GM23248 (cell line): Measurements from ENCODE around the gene QRFP. TPM values are rescaled to one million over a fixed set of nuclear protein-coding genes. Genes with fewer than 3 reads are reported as not detected.

ENCODE experiments used
- DNase-seq: peaks from one replicate; pipeline ENCODE4 v3.0.0-alpha.2; 2015
- H2AFZ ChIP-seq: fragments of 200-600 bp; sonication (generic); 2 replicates; pipeline ENCODE4 v1.6.1; 2016; ENCODE audit warnings: antibody characterized with exemption
- H3F3A ChIP-seq: fragments of 200-600 bp; sonication (generic); 2 replicates; pipeline ENCODE4 v1.6.1; 2016; ENCODE audit warnings: mild to moderate bottlenecking, antibody characterized with exemption, mixed run types; ENCODE audit not compliant: insufficient read depth
- H3K27ac ChIP-seq: fragments of 200-600 bp; sonication (generic); 2 replicates; pipeline ENCODE4 v1.5.1; 2016; ENCODE audit warnings: mild to moderate bottlenecking
- H3K27me3 ChIP-seq: fragments of 200-600 bp; sonication (generic); replicated peaks from 2 replicates; pipeline ENCODE4 v1.6.1; 2016; ENCODE audit warnings: mild to moderate bottlenecking; ENCODE audit not compliant: insufficient read depth
- H3K36me3 ChIP-seq: fragments of 200-600 bp; sonication (generic); 2 replicates; pipeline ENCODE4 v1.6.1; 2016; ENCODE audit warnings: low read depth, mild to moderate bottlenecking
- H3K4me1 ChIP-seq: fragments of 200-600 bp; sonication (generic); 2 replicates; pipeline ENCODE4 v1.6.1; 2016; ENCODE audit warnings: mild to moderate bottlenecking; ENCODE audit not compliant: insufficient read depth
- H3K4me2 ChIP-seq: fragments of 200-600 bp; sonication (generic); one replicate; pipeline ENCODE4 v1.6.1; 2016; ENCODE audit warnings: mild to moderate bottlenecking; ENCODE audit not compliant: unreplicated experiment
- H3K4me3 ChIP-seq: fragments of 200-600 bp; sonication (generic); 2 replicates; pipeline ENCODE4 v1.5.1; 2016; ENCODE audit warnings: mild to moderate bottlenecking
- H3K79me2 ChIP-seq: fragments of 200-600 bp; sonication (generic); 2 replicates; pipeline ENCODE4 v1.6.1; 2016; ENCODE audit warnings: mild to moderate bottlenecking; ENCODE audit not compliant: insufficient read depth
- H3K9ac ChIP-seq: fragments of 200-600 bp; sonication (generic); 2 replicates; pipeline ENCODE4 v1.6.1; 2016; ENCODE audit warnings: mild to moderate bottlenecking
- H3K9me2 ChIP-seq: fragments of 200-600 bp; sonication (generic); 2 replicates; pipeline ENCODE4 v1.6.1; 2016; ENCODE audit warnings: mixed run types, mild to moderate bottlenecking, moderate library complexity; ENCODE audit not compliant: insufficient read depth
- H3K9me3 ChIP-seq: fragments of 200-600 bp; sonication (generic); one replicate; pipeline ENCODE4 v1.6.1; 2017; ENCODE audit warnings: low read depth
- H4K20me1 ChIP-seq: fragments of 200-600 bp; sonication (generic); 2 replicates; pipeline ENCODE4 v1.6.0; 2016; ENCODE audit not compliant: insufficient read depth
- EZH2 ChIP-seq: fragments of 200-600 bp; sonication (generic); IDR thresholded peaks from 2 replicates; pipeline ENCODE4 v1.6.1; 2018; ENCODE audit warnings: antibody characterized with exemption, mild to moderate bottlenecking; ENCODE audit not compliant: insufficient read depth, poor library complexity, severe bottlenecking
- EZH2phosphoT487 ChIP-seq: fragments of 200-600 bp; sonication (generic); IDR thresholded peaks from 2 replicates; pipeline ENCODE4 v1.6.1; 2018; ENCODE audit warnings: antibody characterized with exemption, moderate library complexity, mild to moderate bottlenecking, low read depth; ENCODE audit not compliant: insufficient read depth
- WGBS, 2 experiments: methylation state at CpG; one replicate each; pipeline ENCODE4 v1.1.6; 2015 to 2017; ENCODE audit warnings: low lambda C conversion rate in 2 of 2, low coverage in 1 of 2; ENCODE audit errors: missing lambda C conversion rate in 2 of 2; 5-methylcytosine and 5-hydroxymethylcytosine counted together
- in situ Hi-C: fragments of 300-500 bp; cut with MboI; formaldehyde crosslinking; loops from 2 replicates; pipeline ENCODE4 v1.15.0; 2020
- polyA plus RNA-seq: library from polyadenylated mRNA; unstranded; fragments of >200 nt; fragmentation: Nextera tagmentation; extraction: Ambion mirVana; gene quantifications from 2 replicates; pipeline ENCODE4 v1.2.1, GENCODE V29; 2016
- total RNA-seq: library from RNA; depleted of rRNA; stranded (reverse); fragments of >200 nt; shearing (Covaris generic); gene quantifications from 2 replicates; pipeline ENCODE4 v1.2.3, GENCODE V29; 2014

Gene QRFP
- total and polyA plus RNA-seq, 2 experiments from 2014 or later, result 0.18 TPM; not detected in 1

GRCh38 chr9:130873966-130874365 lies 22.6 kb downstream of the QRFP start:
- H3K4me3 ChIP-seq, result no peak overlapping the region
- no peak overlapping the region for H3K27ac ChIP-seq
- H3K4me1 ChIP-seq, result no peaks in the 10 kb centered on the region
- H3K79me2 ChIP-seq, result peaks cover 98% of the 10 kb centered on the region
- 0 out of 2 replicates have a peak, but pooled peaks cover 5% of the 10 kb centered on the region for H4K20me1 ChIP-seq
- H3K9me2 ChIP-seq, result no peaks in the 10 kb centered on the region
- peaks cover 25% of the 10 kb centered on the region for H3F3A ChIP-seq
- no peak overlapping the region for H3K4me2 ChIP-seq
- 85 to 88% methylated on average over 8 of the region's 8 CpGs for WGBS, 2 experiments
- no peak overlapping the region for H3K9ac ChIP-seq
- H2AFZ ChIP-seq, result no peak overlapping the region
- H3K27me3 ChIP-seq, result no peaks in the 10 kb centered on the region
- TF ChIP-seq EZH2phosphoT487, result no peak
- TF ChIP-seq EZH2, result no peak
- in situ Hi-C loops, result no loop called here
- no peaks in the 10 kb centered on the region for H3K9me3 ChIP-seq
- no peak for DNase-seq
- peaks cover 61% of the 10 kb centered on the region for H3K36me3 ChIP-seq

GRCh38 chr9:130872912-130873503 lies 23.6 kb downstream of the QRFP start:
- Histone ChIP-seq H3F3A (peaks cover 32% of the 10 kb centered on the region), H3K36me3 (peaks cover 54% of the 10 kb centered on the region), H3K9me2 (no peaks in the 10 kb centered on the region), H2AFZ (no peak overlapping the region), H3K27ac (no peak overlapping the region), H3K4me2 (no peak overlapping the region), H3K4me3 (no peak overlapping the region), H3K9ac (no peak overlapping the region), H4K20me1 (0 out of 2 replicates have a peak, but pooled peaks cover 5% of the 10 kb centered on the region), H3K27me3 (no peaks in the 10 kb centered on the region), H3K79me2 (peaks cover 98% of the 10 kb centered on the region), H3K4me1 (peaks cover 3% of the 10 kb centered on the region; the same call in 1 of the 2 replicates), H3K9me3 (no peaks in the 10 kb centered on the region)
- no peak for DNase-seq
- TF ChIP-seq EZH2phosphoT487 (no peak), EZH2 (no peak)
- in situ Hi-C loops, result no loop called here
- WGBS, 2 experiments, result 77 to 80% methylated on average over 15 of the region's 15 CpGs

GRCh38 chr9:130872508-130872907 lies 24.1 kb downstream of the QRFP start:
- 74 to 75% methylated on average over 9 of the region's 9 CpGs for WGBS, 2 experiments
- Histone ChIP-seq H3K9me3 (no peaks in the 10 kb centered on the region), H2AFZ (no peak overlapping the region), H3K9ac (no peak overlapping the region), H3K9me2 (no peaks in the 10 kb centered on the region), H3K4me3 (no peak overlapping the region), H3K36me3 (peaks cover 53% of the 10 kb centered on the region), H3K4me2 (no peak overlapping the region), H3K4me1 (peaks cover 8% of the 10 kb centered on the region; the same call in 1 of the 2 replicates), H4K20me1 (0 out of 2 replicates have a peak, but pooled peaks cover 5% of the 10 kb centered on the region), H3K27ac (no peak overlapping the region), H3F3A (peaks cover 37% of the 10 kb centered on the region), H3K27me3 (no peaks in the 10 kb centered on the region), H3K79me2 (peaks cover 98% of the 10 kb centered on the region)
- no peak for DNase-seq
- no peak for TF ChIP-seq EZH2phosphoT487
- no peak for TF ChIP-seq EZH2
- in situ Hi-C loops, result no loop called here

GRCh38 chr9:130872093-130872492 lies 24.5 kb downstream of the QRFP start:
- Histone ChIP-seq H3F3A (peaks cover 41% of the 10 kb centered on the region), H3K4me2 (no peak overlapping the region), H3K36me3 (peaks cover 49% of the 10 kb centered on the region), H4K20me1 (0 out of 2 replicates have a peak, but pooled peaks cover 5% of the 10 kb centered on the region), H3K27me3 (no peaks in the 10 kb centered on the region), H3K4me3 (no peak overlapping the region), H3K9ac (no peak overlapping the region), H3K9me3 (no peaks in the 10 kb centered on the region), H3K27ac (no peak overlapping the region), H3K79me2 (peaks cover 100% of the 10 kb centered on the region), H3K4me1 (peaks cover 12% of the 10 kb centered on the region; the same call in 1 of the 2 replicates), H3K9me2 (no peaks in the 10 kb centered on the region), H2AFZ (no peak overlapping the region)
- in situ Hi-C loops, result no loop called here
- 86 to 87% methylated on average over 15 of the region's 15 CpGs for WGBS, 2 experiments
- TF ChIP-seq EZH2phosphoT487 (no peak), EZH2 (no peak)
- no peak for DNase-seq
